NT2/D1 (cell line): ENCODE results near the gene GTF2F2.

Source experiments
- DNase-seq: peaks from one replicate; pipeline ENCODE4 v3.0.0-alpha.2; 2011; ENCODE audit warnings: low read depth, low spot score
- H3K27me3 ChIP-seq: 2 replicates; pipeline ENCODE4 v1.6.0; 2011; ENCODE audit warnings: mild to moderate bottlenecking; ENCODE audit not compliant: insufficient read length, insufficient read depth
- H3K36me3 ChIP-seq: 2 replicates; pipeline ENCODE4 v1.6.1; 2011; ENCODE audit warnings: mild to moderate bottlenecking, low read length, mixed read lengths; ENCODE audit not compliant: insufficient read depth, insufficient read length
- H3K4me1 ChIP-seq: 2 replicates; pipeline ENCODE4 v1.5.1; 2011; ENCODE audit not compliant: insufficient read depth, insufficient read length
- H3K4me3 ChIP-seq: 2 replicates; pipeline ENCODE4 v1.5.1; 2011; ENCODE audit warnings: low read depth; ENCODE audit not compliant: insufficient read length
- H3K9ac ChIP-seq: 2 replicates; pipeline ENCODE4 v1.6.0; 2011; ENCODE audit warnings: low read depth; ENCODE audit not compliant: insufficient read length
- H3K9me3 ChIP-seq: 2 replicates; pipeline ENCODE4 v1.5.1; 2011; ENCODE audit warnings: mild to moderate bottlenecking, low read length; ENCODE audit not compliant: insufficient read depth
- SUZ12 ChIP-seq: IDR thresholded peaks from 2 replicates; pipeline ENCODE4 v1.6.1; 2011; ENCODE audit not compliant: insufficient read length, insufficient read depth; ENCODE audit errors: extremely low read depth
- YY1 ChIP-seq: IDR thresholded peaks from 2 replicates; pipeline ENCODE4 v1.6.1; 2011; ENCODE audit not compliant: insufficient read length, insufficient read depth
- ZNF274 ChIP-seq: IDR thresholded peaks from 2 replicates; pipeline ENCODE4 v1.6.1; 2011; ENCODE audit warnings: mild to moderate bottlenecking, low read depth, low read length

The GTF2F2 gene

DNA sequence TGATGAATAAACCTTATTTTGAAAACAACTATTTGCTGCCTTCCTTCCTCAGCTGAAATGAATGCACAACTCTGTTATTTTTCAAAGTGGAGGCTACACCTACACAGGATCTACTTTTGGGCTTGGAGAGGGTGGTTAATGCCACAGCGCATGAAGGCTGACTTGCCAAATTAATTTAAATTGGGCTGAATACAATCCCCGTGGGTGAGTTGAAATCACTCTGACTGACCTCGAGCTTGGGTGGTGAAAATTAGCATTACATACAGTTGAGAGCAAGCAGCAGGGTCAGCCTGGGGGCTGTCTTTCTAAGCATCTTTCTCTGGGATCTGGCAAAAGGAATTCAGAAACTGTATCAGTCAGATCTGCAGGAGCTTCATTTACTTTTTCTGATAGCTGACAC, 182.2 kb downstream of the GTF2F2 start:
- Histone ChIP-seq H3K27me3 (no peaks in the 10 kb centered on the region), H3K9ac (no peak overlapping the region), H3K9me3 (no peaks in the 10 kb centered on the region), H3K4me1 (peaks cover 6% of the 10 kb centered on the region), H3K4me3 (no peak overlapping the region), H3K36me3 (no peaks in the 10 kb centered on the region)
- no peak for DNase-seq
- TF ChIP-seq YY1 = no peak
- no peak for TF ChIP-seq ZNF274
- no peak for TF ChIP-seq SUZ12

DNA sequence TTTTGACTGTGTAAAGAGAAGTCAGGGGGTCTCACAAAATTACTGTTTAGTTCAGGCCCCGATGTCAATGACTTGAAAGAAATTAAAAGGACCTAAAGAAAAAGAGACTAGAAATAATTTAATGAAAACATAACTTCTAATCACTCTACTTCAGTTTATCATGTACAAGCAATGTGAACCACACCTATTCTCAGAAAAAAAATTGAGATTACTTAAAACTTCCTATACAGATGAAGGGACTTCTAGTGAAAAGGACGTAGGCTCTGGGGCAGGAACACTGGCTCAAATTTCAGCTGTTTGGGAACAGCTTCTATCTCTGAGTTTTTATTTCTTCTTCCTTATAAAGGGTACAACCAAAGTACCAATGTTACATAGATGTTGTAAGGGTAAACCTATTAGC, 182.7 kb downstream of the GTF2F2 start:
- H3K36me3 ChIP-seq = no peaks in the 10 kb centered on the region
- no peak overlapping the region for H3K4me3 ChIP-seq
- DNase-seq = no peak
- no peaks in the 10 kb centered on the region for H3K9me3 ChIP-seq
- H3K4me1 ChIP-seq = peaks cover 6% of the 10 kb centered on the region
- no peak overlapping the region for H3K9ac ChIP-seq
- TF ChIP-seq SUZ12 = no peak
- no peak for TF ChIP-seq ZNF274
- no peak for TF ChIP-seq YY1
- no peaks in the 10 kb centered on the region for H3K27me3 ChIP-seq

DNA sequence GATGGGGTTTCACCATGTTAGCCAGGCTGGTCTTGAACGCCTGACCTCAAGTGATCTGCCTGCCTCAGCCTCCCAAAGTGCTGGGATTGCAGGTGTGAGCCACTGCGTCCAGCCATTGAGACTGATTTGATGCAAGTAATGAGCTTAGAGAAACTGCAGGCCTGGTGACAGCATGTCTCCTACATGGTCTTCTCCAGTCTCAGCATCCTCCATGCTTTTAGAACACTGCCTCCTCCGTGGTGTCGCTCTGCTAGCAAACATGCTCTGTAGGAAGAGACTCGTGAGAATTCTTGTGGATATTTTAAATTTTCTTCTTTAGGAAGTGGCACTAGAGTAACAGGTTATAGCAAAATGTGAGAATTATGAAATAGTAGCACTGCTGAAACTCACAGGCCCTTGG, 183.6 kb downstream of the GTF2F2 start:
- no peak for TF ChIP-seq YY1
- no peak for TF ChIP-seq SUZ12
- TF ChIP-seq ZNF274 = no peak
- Histone ChIP-seq H3K9me3 (no peaks in the 10 kb centered on the region), H3K36me3 (no peaks in the 10 kb centered on the region), H3K27me3 (no peaks in the 10 kb centered on the region), H3K9ac (no peak overlapping the region), H3K4me1 (peaks cover 9% of the 10 kb centered on the region), H3K4me3 (no peak overlapping the region)
- no peak for DNase-seq

- no peaks in the 10 kb centered on the region for H3K36me3 ChIP-seq
- no peak overlapping the region for H3K4me3 ChIP-seq
- H3K9me3 ChIP-seq = no peaks in the 10 kb centered on the region
- no peak for TF ChIP-seq ZNF274
- TF ChIP-seq SUZ12 = no peak
- TF ChIP-seq YY1 = no peak
- no peak overlapping the region for H3K9ac ChIP-seq
- H3K27me3 ChIP-seq = no peaks in the 10 kb centered on the region
- DNase-seq = no peak
- peaks cover 7% of the 10 kb centered on the region for H3K4me1 ChIP-seq
Observed at GRCh38 chr13:45305079-45305478, 184.8 kb downstream of the GTF2F2 start.

DNA sequence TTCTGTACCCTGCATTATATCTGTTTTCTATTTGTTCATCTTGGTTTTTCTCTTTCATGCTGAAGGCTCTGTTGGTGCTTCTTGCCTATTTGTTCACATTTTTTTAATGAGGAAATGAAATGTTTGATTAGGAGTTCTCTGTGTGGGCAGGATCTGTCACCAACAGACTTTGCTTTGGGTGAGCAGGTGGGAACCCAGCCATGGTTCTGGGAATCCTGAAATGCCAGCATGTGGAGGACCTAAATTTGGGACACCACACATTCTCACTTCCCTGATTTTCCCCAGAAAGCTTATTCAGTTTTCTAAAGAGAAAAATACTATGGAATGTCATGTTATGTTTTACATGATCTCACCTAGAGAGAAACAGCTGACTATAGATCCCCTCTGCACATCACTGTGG, 186.7 kb downstream of the GTF2F2 start:
- Histone ChIP-seq H3K4me3 (no peak overlapping the region), H3K4me1 (peaks cover 2% of the 10 kb centered on the region), H3K9ac (no peak overlapping the region), H3K36me3 (no peaks in the 10 kb centered on the region), H3K27me3 (no peaks in the 10 kb centered on the region), H3K9me3 (no peaks in the 10 kb centered on the region)
- no peak for TF ChIP-seq SUZ12
- DNase-seq = no peak

GRCh38 chr13:45310341-45311131, 190.2 kb downstream of the GTF2F2 start:
- H3K9ac ChIP-seq = peak overlapping the region; percentile 26
- DNase-seq = no peak
- H3K36me3 ChIP-seq = no peaks in the 10 kb centered on the region
- TF ChIP-seq SUZ12 (no peak), YY1 (no peak), ZNF274 (no peak)
- peaks cover 2% of the 10 kb centered on the region for H3K4me1 ChIP-seq
- no peaks in the 10 kb centered on the region for H3K27me3 ChIP-seq
- H3K9me3 ChIP-seq = no peaks in the 10 kb centered on the region
- no peak overlapping the region for H3K4me3 ChIP-seq

GRCh38 chr13:45314822-45315221, 194.5 kb downstream of the GTF2F2 start:
- Histone ChIP-seq H3K9ac (no peak overlapping the region), H3K4me3 (no peak overlapping the region), H3K9me3 (no peaks in the 10 kb centered on the region), H3K4me1 (no peaks in the 10 kb centered on the region), H3K36me3 (no peaks in the 10 kb centered on the region), H3K27me3 (no peaks in the 10 kb centered on the region)
- DNase-seq = no peak
- no peak for TF ChIP-seq YY1
- TF ChIP-seq ZNF274 = no peak
- no peak for TF ChIP-seq SUZ12
